ENCODE results near the gene ZNF385C.

The ZNF385C gene

DNA sequence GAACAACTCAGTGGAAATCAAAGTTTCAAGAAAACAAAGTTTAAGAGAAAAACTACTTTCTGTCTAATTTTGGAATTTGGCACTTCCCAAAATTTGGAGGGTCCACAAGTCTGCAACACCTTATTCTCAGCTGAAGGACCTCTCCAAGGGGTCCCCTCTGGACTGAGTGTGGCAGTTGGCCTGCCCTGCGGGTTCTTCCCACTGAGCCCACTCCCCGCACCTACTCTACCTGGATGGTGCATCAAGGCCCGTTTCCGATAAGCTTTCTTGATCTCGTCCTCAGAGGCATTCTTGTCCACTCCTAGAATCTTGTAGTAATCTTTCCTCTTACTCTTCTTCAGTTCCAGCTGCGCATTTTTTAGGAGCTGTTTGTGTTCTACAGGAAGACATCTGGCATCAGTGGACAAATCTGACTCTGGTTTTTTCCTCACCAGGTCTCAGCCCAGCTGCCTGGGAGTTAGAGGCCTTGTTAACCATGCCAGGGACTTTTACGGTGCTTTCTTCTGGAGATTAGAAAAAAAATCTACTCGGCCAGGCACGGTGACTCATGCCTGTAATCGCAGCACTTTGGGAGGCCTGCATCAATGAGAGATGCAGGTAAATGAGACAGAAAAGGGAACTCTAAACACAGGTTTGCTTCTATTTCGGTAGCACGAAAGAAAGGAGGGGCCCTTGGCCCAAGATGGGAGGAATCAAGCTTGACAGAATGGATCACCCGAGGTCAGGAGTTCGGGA, 116.1 kb downstream of the ZNF385C start:
- DNase-seq: no peak

GRCh38 chr17:41977991-41978390, 120.3 kb downstream of the ZNF385C start:
- no peak for DNase-seq

DNA sequence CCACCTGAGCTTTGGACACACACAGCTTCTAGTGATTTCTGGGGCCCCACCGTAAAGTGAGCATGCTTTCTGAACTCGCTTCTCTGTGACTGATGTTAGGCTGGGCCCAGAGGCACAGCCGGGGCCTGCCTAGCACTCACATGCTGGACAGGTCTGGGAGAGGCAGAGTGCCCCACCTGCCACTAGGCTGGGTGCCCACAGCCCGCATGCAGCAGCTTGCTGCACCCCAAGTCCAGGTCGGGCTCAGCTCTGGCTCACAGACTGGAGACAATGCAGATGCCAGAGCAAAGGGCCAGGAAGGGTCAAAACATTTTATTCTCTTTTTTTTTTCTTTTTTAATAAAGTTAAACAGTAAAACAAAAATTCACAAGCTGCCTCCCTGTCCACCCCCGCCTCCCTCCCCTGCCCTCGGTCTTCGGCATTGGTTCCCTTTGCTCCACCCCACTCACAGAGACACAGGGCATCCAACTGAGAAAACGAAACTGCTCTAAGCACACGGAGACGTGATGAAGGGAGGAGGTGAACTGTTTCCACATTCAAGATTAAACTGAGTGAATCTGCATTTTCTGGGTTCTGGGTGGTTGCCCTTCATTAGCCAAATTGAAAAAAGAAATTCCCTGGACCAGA, 122.0 kb downstream of the ZNF385C start:
- no peak for DNase-seq
